ENCODE measurements around the gene ZNF253.
"Not testable (repeated sequence)": the region's sequence is repeated elsewhere in the genome, so short reads cannot be mapped to it uniquely, and the experiment has no call there.

The ZNF253 gene

DNA sequence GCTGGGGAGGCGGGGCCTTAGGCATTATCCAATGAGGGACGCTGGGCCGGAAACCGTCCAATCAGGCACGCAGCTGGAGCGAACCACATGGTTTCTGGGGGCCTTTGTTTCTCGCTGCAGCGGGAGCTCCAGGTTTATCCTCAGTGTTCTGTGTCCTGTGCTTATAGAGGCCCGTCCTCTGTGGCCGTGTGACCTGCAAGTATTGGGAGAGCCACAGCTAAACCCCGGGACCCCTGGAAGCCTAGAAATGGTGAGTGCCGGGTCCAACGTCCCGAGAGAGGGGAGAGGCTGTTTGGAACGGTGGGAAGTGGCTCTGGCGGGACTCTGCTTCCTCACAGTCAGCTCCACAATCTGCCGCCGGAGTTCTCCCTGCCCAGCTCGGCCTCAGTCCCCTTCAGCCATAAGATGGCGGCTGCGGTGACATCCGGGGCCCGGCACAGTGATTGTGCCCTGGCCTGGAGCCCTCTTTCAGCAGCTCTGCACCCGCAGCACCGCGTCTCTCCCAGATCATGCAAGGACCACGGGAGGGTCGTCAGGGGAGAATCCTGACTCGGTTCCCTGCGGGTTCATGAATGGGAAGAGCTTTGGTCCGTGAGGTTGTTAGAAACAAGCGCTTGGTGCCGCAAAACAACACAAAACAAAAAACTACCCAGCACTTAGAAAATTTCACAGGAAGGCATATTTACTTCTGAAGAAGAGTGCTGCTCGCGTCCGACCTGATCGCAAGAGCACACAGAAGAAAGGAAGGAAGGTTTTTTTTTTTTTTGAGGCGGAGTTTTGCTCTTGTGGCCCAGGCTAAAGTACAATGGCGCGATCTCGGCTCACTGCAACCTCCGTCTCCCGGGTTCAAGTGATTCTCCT lies at the start of gene ZNF253:
TSS of gene ZNF253 (plus strand) at position 133 of the 861 bp plus-strand sequence. CDS start at position 248, 115 bp downstream.
- DNase-seq (ENCODE audit: low read depth), result peak; percentile 91

DNA sequence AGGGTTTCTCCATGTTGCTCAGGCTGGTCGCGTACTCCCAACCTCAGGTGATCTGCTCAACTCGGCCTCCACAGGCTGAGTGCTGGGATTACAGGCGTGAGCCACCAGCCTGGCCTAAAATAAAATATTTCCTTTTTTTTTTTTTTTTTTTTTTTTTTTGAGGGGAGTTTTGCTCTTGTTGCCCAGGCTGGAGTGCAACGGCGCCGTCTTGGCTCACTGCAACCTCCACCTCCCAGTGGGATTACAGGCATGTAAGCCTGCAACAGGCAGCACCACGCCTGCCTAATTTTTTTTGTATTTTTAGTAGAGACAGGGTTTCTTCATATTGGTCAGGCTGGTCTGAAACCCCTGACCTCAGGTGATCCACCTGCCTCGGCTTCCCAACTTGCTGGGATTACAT lies 49.0 kb upstream of the ZNF253 start:
- DNase-seq (ENCODE audit: low read depth), result no peak

DNA sequence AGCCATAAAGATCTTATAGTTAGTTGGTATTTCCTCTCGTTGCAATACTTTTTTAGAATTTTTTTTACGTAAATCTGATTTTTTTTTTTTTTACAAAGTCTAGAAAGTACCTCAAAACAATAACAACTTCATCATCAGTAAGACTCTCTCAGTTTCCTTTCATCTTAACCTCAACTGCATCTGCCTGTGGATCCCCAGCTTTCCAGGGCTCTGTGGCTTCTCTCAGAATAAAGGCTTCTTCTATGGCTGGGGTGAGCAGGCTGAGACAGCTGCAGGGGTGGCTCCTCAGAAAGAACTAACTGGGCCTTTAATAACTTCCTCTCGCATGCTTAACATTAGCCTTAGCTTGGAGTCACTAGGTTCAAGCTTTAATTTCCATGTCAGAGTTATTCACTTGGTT lies 48.3 kb upstream of the ZNF253 start:
- DNase-seq (ENCODE audit: low read depth), result peak; percentile 31

DNA sequence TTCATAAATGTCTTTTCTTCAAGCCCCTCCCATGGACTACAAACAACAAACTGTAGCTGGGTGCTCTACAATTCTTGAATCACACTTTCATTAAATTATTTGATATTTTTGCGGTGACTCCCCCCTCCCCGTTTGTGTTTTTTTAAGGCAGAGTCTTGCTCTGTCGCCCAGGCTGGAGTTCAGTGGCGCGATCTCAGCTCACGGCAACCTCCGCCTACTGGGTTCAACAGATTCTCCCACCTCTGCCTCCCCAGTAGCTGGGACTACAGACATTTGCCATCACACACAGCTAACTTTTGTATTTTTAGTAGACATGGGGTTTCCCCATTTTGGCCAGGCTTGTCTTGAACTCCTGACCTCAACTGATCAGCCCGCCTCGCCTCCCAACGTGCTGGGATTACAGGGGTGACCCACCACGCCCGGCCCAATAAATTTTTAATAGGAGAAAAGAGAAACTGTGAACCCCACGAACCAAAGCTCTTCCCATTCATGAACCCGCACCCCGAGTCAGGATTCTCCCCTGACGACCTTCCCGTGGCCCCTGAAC lies 44.8 kb upstream of the ZNF253 start:
- DNase-seq (ENCODE audit: low read depth), result no peak

DNA sequence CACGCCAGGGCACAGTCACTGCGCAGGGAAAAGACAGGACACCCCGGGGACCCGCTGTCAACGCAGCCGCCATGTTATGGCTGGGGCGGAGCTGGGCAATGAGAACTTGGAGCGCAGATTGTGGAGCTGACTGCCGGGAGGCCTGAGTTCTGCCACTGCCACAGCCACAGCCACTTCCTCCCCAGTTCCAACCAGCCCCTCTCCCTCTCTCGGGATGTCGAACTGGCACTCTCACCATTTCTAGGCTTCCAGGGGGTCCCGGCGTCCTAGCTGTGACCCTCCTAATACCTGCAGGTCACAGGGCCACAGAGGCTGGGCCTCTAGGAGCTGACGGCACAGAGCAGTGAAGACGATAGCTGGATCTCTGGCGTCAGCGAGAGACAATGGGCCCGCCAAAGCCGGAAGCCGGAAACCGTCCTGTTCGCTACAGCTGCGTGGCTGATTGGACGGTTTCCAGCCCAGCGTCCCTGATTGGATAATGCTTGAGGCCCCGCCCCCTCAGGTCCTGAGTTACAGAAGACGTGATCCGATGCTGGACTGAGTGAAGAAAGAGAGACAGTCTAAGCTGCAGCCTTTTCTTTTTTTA lies 44.2 kb upstream of the ZNF253 start, which contains the start of gene ZNF506:
TSS of gene ZNF506 (minus strand) at position 385 of the 586 bp plus-strand sequence. CDS start at position 238, 147 bp downstream.
- DNase-seq (ENCODE audit: low read depth), result peak; percentile 95

DNA sequence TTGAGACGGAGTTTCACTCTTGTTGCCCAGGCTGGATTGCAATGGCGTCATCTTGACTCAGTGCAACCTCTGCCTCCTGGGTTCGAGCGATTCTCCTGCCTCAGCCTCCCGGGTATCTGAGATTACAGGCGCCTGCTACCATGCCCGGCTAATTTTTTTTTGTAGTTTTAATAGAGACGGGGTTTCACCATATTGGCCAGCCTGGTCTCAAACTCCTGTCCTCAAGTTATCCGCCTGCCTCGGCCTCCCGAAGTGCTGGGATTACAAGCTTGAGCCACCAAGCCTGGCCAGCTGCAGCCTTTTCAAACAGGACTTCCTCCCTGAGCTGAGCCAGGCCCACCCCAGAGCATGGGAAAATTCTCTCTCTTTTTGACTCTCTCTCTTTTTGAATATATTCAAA lies 43.7 kb upstream of the ZNF253 start:
- DNase-seq (ENCODE audit: low read depth), result not testable (repeated sequence)

DNA sequence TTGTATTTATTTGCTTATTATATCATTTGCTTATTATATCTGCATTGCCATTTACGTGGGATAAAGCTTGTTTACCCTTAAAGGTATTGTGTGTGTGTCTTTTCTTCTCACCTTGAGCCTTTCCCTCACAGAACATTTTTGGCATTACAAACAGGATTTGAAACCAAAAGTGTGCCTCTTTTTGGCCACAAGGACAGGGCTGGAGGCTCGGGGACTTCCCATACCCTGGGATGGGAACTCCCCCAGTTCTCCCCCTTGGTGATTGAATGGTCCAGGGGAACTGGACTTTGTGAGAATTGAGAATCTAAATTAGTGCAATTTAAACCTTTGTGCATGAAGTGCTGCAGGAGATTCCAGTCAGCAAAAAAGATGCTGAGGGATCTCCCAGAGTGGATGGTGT lies 41.8 kb upstream of the ZNF253 start:
- DNase-seq (ENCODE audit: low read depth), result no peak

- no peak for DNase-seq (ENCODE audit: low read depth)
Measured at GRCh38 chr19:19826875-19827274, 38.8 kb upstream of the ZNF253 start.

DNA sequence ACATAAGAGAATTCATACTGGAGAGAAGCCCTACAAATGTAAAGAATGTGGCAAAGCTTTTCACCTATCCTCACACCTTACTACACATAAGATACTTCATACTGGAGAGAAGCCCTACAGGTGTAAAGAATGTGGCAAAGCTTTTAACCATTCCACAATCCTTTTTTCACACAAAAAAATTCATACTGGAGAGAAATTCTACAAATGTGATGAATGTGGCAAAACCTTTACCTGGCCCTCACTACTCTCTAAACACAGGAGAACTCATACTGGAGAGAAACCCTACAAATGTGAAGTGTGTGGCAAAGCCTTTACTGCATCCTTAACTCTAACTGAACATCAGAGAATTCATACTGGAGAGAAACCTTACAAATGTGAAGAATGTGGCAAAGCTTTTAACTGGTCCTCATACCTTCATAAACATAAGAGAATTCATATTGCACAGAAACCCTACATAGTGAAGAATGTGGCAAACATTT lies 30.1 kb upstream of the ZNF253 start:
- DNase-seq (ENCODE audit: low read depth), result no peak

DNA sequence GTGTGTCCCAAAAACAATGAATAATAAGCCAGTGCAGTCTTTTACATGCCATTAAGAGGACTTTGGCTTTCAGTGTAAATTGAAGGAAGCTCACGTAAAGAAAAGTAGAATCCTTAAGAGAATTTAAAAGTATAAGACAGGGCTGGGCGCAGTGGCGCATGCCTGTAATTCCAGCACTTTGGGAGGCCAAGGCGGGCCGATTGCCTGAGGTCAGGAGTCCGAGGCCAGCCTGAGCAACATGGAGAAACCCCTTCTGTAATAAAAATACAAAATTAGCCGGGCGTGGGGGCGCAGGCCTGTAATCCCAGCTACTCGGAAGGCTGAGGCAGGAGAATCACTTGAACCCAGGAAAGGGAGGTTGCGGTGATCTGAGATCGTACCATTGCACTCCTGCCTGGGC lies 17.9 kb upstream of the ZNF253 start:
- DNase-seq (ENCODE audit: low read depth), result no peak

DNA sequence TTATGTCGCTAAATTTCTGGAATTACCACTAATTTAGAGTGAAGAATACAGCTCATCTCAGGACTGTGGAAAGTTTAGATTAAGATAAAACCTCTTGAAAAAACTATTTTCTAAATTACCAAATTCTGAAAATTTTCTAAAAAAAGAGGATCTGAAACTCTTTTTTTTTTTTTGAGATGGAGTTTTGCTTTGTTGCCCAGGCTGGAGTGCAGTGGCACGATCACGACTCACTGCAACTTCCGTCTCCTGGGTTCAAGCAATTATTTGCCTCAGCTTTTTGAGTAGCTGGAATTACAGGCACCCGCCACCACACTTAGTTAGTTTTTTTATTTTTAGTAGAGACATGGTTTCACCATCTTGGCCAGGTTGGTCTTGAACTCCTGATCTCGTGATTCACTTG lies 16.6 kb upstream of the ZNF253 start:
- DNase-seq (ENCODE audit: low read depth), result no peak

GRCh38 chr19:19851740-19852139 lies 13.9 kb upstream of the ZNF253 start:
- not testable (repeated sequence) for DNase-seq (ENCODE audit: low read depth)

GRCh38 chr19:19858751-19859150 lies 6.9 kb upstream of the ZNF253 start:
- DNase-seq (ENCODE audit: low read depth), result no peak

DNA sequence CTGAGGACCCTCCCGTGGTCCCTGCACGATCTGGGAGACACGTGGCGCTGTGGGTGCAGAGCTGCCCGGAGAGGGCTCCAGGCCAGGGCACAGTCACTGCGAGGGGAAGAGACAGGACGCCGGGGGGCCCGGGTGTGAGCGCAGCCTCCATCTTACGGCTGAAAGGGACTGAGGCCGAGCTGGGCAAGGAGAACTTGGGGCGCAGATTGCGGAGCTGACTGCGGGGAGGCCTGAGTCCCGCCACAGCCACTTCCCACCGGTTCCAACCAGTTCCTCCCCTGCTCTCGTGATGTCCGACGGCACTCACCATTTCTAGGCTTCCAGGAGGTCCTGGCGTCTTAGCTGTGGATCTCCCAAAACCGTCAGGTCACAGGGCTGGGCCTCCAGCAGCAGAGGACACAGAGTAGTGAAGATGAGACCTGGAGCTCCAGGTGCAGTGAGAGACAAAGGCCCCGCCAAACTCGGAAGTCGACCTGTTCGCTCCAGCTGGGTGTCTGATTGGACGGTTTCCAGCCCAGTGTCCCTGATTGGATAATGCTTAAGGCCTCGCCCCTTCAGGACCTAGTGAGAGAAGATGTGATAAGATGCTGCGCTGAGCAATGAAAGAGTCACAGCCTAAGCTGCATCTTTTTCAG lies 4.8 kb upstream of the ZNF253 start:
- peak; percentile 27 for DNase-seq (ENCODE audit: low read depth)

DNA sequence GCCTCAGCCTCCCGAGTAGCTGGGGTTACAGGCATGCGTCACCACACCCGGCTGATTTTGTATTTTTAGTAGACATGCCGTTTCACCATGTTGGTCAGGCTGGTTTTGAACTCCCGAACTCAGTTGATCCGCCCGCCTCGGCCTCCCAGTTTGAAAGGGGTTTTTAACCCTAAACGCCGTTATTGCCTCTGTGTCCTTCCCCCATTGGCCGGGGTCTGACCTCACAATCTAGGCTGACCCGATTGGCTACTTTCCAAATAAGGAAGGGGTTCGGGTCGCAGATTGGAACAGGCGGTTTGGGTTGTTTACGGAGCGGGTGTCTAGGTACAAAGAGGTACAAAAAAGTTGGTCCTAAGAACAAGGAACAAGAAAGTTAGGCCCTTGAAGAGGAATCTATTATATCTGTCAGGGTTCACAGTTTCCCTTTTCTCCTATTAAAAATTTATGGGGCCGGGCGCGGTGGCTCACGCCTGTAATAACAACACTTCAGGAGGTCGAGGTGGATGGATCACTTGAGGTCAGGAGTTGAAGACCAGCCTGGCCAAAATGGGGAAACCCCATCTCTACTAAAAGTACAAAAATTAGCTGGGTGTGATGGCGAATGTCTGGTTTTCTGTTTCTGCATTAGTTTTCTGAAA lies 1.0 kb downstream of the ZNF253 start:
- DNase-seq (ENCODE audit: low read depth), result no peak

- not testable (repeated sequence) for DNase-seq (ENCODE audit: low read depth)
Measured at GRCh38 chr19:19870086-19870485, 4.4 kb downstream of the ZNF253 start.

DNA sequence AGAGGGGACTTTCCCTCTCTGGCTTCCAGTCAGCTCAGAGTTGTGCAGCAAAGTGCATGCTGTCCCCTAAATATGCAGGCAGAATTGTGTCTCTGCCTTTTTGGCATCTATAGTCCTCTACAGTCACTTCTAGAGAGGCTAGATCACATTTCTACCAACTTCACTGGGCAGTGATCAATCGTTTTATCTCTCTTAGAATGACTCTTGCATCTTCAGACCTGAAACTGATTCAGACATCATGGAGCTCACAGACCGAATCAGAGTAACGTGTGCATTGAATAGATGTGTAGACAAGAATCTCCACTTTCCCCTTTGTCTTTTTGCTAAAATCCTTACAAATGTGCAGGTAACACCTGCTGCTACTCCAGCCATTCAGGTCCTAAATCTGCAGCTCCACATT lies 6.2 kb downstream of the ZNF253 start:
- no peak for DNase-seq (ENCODE audit: low read depth)

GRCh38 chr19:19873381-19873780 lies 7.7 kb downstream of the ZNF253 start:
- DNase-seq (ENCODE audit: low read depth), result no peak

DNA sequence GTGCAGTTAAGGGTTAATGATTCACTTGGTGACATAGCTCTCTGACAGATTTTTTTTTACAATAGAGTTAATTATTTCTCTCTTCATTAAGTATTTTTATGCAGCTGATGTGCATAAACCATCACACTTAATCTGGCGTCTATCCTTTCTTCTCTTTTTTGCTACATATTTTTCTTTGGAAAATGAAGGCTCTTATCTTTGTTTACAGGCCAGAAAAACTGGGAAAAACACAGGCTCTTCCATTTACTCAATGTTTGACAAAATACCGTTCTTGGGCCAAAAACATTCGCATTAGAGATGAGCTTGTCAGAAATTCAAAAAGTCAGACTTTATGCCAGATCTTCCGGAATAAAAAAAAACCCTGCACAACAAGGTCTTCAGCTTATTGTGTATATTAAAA lies 12.0 kb downstream of the ZNF253 start:
- no peak for DNase-seq (ENCODE audit: low read depth)

DNA sequence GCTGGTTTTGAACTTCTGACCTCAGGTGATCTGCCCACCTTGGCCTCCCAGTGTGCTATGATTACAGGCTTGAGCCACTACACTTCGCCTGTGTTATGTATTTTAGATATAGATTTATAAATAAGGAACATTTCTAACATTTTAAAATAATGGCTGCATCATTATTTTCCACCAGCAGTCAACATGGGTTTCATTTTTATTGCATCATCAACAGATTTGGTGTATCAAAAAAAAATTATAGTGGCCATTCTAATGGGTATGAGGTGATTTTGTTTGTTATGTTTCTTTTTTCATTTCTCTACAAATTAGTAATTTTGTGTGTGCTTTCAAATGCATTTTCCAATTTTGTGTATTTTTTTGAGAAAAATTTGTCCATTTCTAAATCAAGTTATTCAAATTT lies 18.9 kb downstream of the ZNF253 start:
- no peak for DNase-seq (ENCODE audit: low read depth)

DNA sequence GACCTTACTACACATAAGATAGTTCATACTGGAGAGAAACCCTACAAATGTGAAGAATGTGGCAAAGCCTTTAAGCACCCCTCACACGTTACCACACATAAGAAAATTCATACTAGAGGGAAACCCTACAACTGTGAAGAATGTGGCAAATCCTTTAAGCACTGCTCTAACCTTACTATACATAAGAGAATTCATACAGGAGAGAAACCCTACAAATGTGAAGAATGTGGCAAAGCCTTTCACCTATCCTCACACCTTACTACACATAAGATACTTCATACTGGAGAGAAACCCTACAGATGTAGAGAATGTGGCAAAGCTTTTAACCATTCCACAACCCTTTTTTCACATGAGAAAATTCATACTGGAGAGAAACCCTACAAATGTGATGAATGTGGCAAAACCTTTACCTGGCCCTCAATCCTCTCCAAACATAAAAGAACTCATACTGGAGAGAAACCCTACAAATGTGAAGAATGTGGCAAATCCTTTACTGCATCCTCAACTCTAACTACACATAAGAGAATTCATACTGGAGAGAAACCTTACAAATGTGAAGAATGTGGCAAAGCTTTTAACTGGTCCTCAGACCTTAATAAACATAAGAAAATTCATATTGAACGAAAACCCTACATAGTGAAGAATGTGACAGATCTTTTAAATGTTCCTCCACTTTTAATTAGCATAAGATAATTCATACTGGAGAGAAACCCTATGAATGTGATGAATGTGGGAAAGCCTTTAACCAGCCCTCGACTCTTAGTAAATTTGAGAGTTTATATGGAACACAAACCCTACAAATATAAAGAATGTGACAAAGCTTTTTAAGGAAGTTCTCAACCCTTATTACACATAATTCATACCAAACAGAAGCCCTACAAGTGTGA lies 26.6 kb downstream of the ZNF253 start:
- not testable (repeated sequence) for DNase-seq (ENCODE audit: low read depth)

Measured in stimulated activated CD4-positive, alpha-beta T cell treated with anti-CD3 and anti-CD28 coated beads, Interleukin-2, amount 100 ng/mL, for 4 hours (primary cell).